Endothelial cell of umbilical vein (primary cell): Measurements from ENCODE around the gene DSE. TPM values are rescaled to one million over a fixed set of nuclear protein-coding genes. Genes with fewer than 3 reads are reported as not detected.

Experiments
- BruUV-seq: library from RNA; stranded (reverse); fragments of 400-500 nt; replicated peaks from 2 replicates; lab custom pipeline; 2021; lab: Mats Ljungman, UMichigan
- CTCF ChIA-PET: fragments of 300-600, 350-600 bp; sonication (Branson Sonifier 250); formaldehyde crosslinking; loops from one replicate; lab custom pipeline; 2021; ENCODE audit warnings: antibody characterized with exemption, inconsistent platforms; lab: Charles Lee
- POLR2A ChIA-PET: fragments of 300-600, 350-600 bp; sonication (Branson Sonifier 250); formaldehyde crosslinking; loops from one replicate; lab custom pipeline; 2021; ENCODE audit warnings: antibody characterized with exemption, inconsistent platforms; lab: Charles Lee
- DNase-seq: peaks from one replicate; pipeline ENCODE4 v3.0.0-alpha.2; 2011; ENCODE audit warnings: low read depth, low spot score
- FAIRE-seq: peaks from 2 replicates; lab custom pipeline; 2011; peaks lifted over from hg19 to GRCh38; lab: Jason Lieb, UNC
- H2AFZ ChIP-seq: 2 replicates; pipeline ENCODE4 v1.6.0; 2012; ENCODE audit warnings: low read depth, low read length, control low read depth, inconsistent platforms
- H3K27ac ChIP-seq: 2 replicates; pipeline ENCODE4 v1.5.1; 2011; ENCODE audit warnings: low read depth, mild to moderate bottlenecking, control low read depth, low read length, moderate library complexity; ENCODE audit not compliant: insufficient read depth
- H3K27me3 ChIP-seq, 2 experiments: 2 replicates each; pipeline versions ENCODE4 v1.6.0 to v1.6.1; 2011; ENCODE audit warnings: low read length in 2 of 2, mixed read lengths in 1 of 2; ENCODE audit not compliant: control insufficient read depth in 2 of 2, insufficient read depth in 2 of 2
- H3K36me3 ChIP-seq, 2 experiments: 2 replicates in 1 of 2; 3 replicates in 1 of 2; pipeline ENCODE4 v1.5.1; 2011; ENCODE audit warnings: low read length in 2 of 2, mild to moderate bottlenecking in 1 of 2, moderate library complexity in 1 of 2; ENCODE audit not compliant: control insufficient read depth in 2 of 2, insufficient read depth in 2 of 2; ENCODE audit errors: extremely low read depth in 1 of 2
- H3K4me1 ChIP-seq: 3 replicates; pipeline ENCODE4 v1.5.1; 2011; ENCODE audit warnings: mild to moderate bottlenecking, low read length; ENCODE audit not compliant: control insufficient read depth, insufficient read depth; ENCODE audit errors: extremely low read depth
- H3K4me2 ChIP-seq: 2 replicates; pipeline ENCODE4 v1.6.1; 2011; ENCODE audit warnings: low read length, control low read depth, mixed read lengths; ENCODE audit not compliant: insufficient read depth
- H3K4me3 ChIP-seq, 3 experiments: fragments of 200-600 bp in 1 of 3; sonication (generic), shearing (Covaris generic) in 1 of 3; replicated peaks in 1 of 3; 2 replicates each; pipeline ENCODE4 v1.5.1; 2011 to 2016; ENCODE audit warnings: control low read depth in 3 of 3, low read length in 3 of 3, mild to moderate bottlenecking in 2 of 3, inconsistent platforms in 1 of 3, low read depth in 1 of 3, moderate library complexity in 1 of 3; ENCODE audit not compliant: insufficient read depth in 1 of 3
- H3K79me2 ChIP-seq: 2 replicates; pipeline ENCODE4 v1.6.0; 2012; ENCODE audit warnings: low read length, inconsistent platforms; ENCODE audit not compliant: control insufficient read depth, insufficient read depth
- H3K9ac ChIP-seq: replicated peaks from 2 replicates; pipeline ENCODE3; 2011; ENCODE audit warnings: low read length, control low read depth; ENCODE audit not compliant: insufficient read depth; ENCODE audit errors: extremely low read depth
- H3K9me1 ChIP-seq: replicated peaks from 3 replicates; pipeline ENCODE4 v1.6.0; 2011; ENCODE audit warnings: mild to moderate bottlenecking, low read length; ENCODE audit not compliant: control insufficient read depth, insufficient read depth; ENCODE audit errors: extremely low read depth
- H3K9me3 ChIP-seq: replicated peaks from 2 replicates; pipeline ENCODE4 v1.5.1; 2012; ENCODE audit warnings: low read length, inconsistent platforms; ENCODE audit not compliant: control insufficient read depth, insufficient read depth
- H4K20me1 ChIP-seq: replicated peaks from 2 replicates; pipeline ENCODE3; 2011; ENCODE audit warnings: mild to moderate bottlenecking, low read length; ENCODE audit not compliant: control insufficient read depth, insufficient read depth; ENCODE audit errors: extremely low read depth
- CTCF ChIP-seq, 2 donors: IDR thresholded peaks; 1 replicate in 1 of 2; 2 replicates in 1 of 2; pipeline ENCODE4 v1.5.1; 2011; ENCODE audit warnings: low read length in 2 of 2, mild to moderate bottlenecking in 2 of 2, moderate library complexity in 2 of 2, control low read depth in 1 of 2, inconsistent platforms in 1 of 2, low read depth in 1 of 2; ENCODE audit not compliant: insufficient read depth in 1 of 2; ENCODE audit errors: extremely low read depth in 1 of 2
- EZH2 ChIP-seq: IDR thresholded peaks from 2 replicates; pipeline ENCODE4 v1.6.1; 2012; ENCODE audit warnings: borderline replicate concordance, low read depth, mild to moderate bottlenecking, moderate library complexity, low read length, inconsistent platforms; ENCODE audit not compliant: severe bottlenecking
- FOS ChIP-seq: IDR thresholded peaks from 2 replicates; pipeline ENCODE4 v1.6.1; 2011; ENCODE audit warnings: mild to moderate bottlenecking, low read length, moderate library complexity, borderline replicate concordance; ENCODE audit not compliant: insufficient read depth
- JUN ChIP-seq: IDR thresholded peaks from 2 replicates; pipeline ENCODE4 v1.6.1; 2011; ENCODE audit warnings: borderline replicate concordance, low read depth; ENCODE audit not compliant: insufficient read length, insufficient read depth
- MYC ChIP-seq: IDR thresholded peaks from one replicate; pipeline ENCODE4 v1.6.1; 2011; ENCODE audit warnings: mild to moderate bottlenecking, low read depth, low read length
- POLR2AphosphoS5 ChIP-seq: IDR thresholded peaks from 2 replicates; pipeline ENCODE4 v1.6.1; 2012; ENCODE audit warnings: low read depth, mild to moderate bottlenecking, control low read depth, low read length, moderate library complexity; ENCODE audit not compliant: insufficient read depth
- dilution Hi-C: fragments of 300-500 bp; cut with MboI; formaldehyde crosslinking; loops from one replicate; pipeline ENCODE4 v1.15.0; 2019; ENCODE audit warnings: low sequenced_read_pairs; ENCODE audit not compliant: extremely low pct_ligation_motif_present
- intact Hi-C: fragments of 100-400 bp; cut with micrococcal nuclease; formaldehyde crosslinking; loops from one replicate; pipeline ENCODE4 v1.10.0; 2022
- polyA plus RNA-seq, 4 experiments: library from polyadenylated mRNA; depleted of rRNA in 3 of 4; stranded (reverse) in 3 of 4; unstranded in 1 of 4; fragments of >200 nt; gene quantifications; 2 replicates each; pipeline versions ENCODE4 v1.2.1 to v1.2.3, GENCODE V29; 2011 to 2012; ENCODE audit warnings: missing spikeins in 1 of 4
- total RNA-seq: library from RNA; stranded (reverse); gene quantifications from 2 replicates; pipeline ENCODE4 v1.2.3, GENCODE V29; 2021
- TF ChIP-seq, protein P1 (sequence below): IDR thresholded peaks from 2 replicates; pipeline ENCODE4 v1.6.1; 2011; ENCODE audit not compliant: insufficient read depth, insufficient read length

The DSE gene
- total and polyA plus RNA-seq, 2 donors (not counting 3 experiments of a cell fraction or from before 2014, with no cell fraction given): 12.0 to 25.0 TPM

DNA sequence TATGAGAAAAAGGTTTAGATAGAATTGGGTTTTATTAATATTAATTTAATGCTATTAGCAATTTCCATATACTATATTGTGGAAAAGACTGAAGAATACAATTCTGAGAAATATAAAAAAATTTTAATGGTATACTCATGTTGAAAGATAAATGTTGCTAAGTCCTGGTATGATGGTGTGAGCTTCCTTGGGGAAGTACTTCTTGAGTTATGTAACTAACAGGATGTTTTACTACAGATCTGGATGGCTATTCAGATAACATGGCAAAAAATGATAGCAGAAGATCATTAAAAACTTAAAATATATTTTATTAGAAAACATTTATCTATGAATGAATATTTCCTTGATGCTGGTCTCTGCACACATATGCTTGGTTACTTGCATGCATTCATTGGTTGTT, 66.9 kb downstream of the DSE start:
- H3K79me2 ChIP-seq: no peaks in the 10 kb centered on the region
- H3K27me3 ChIP-seq: no peaks in the 10 kb centered on the region
- ChIA-PET CTCF (no interaction called here), POLR2A (no interaction called here)
- no peak for DNase-seq
- dilution Hi-C loops (no loop called here), intact Hi-C loops (no loop called here)
- no peaks in the 10 kb centered on the region for H3K36me3 ChIP-seq
- H3K27ac ChIP-seq: no peak overlapping the region
- no peak for FAIRE-seq
- no peak overlapping the region for H3K9ac ChIP-seq
- BruUV-seq: no TSS peak
- H3K4me3 ChIP-seq: no peak overlapping the region
- no peak overlapping the region for H3K4me2 ChIP-seq
- no peak overlapping the region for H2AFZ ChIP-seq
- no peaks in the 10 kb centered on the region for H4K20me1 ChIP-seq
- no peaks in the 10 kb centered on the region for H3K4me1 ChIP-seq
- TF ChIP-seq, protein P1, sequence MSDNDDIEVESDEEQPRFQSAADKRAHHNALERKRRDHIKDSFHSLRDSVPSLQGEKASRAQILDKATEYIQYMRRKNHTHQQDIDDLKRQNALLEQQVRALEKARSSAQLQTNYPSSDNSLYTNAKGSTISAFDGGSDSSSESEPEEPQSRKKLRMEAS: no peak
- TF ChIP-seq CTCF (IDR thresholded peaks at IDR 0.05; ENCODE audit: extremely low read depth in 1 of 2, insufficient read depth in 1 of 2, low read depth in 1 of 2, low read length in 2 of 2) (no peak), MYC (no peak), FOS (no peak), EZH2 (no peak), POLR2AphosphoS5 (no peak), JUN (no peak)
- H3K9me1 ChIP-seq: no peaks in the 10 kb centered on the region
- H3K9me3 ChIP-seq: no peaks in the 10 kb centered on the region
